M059J (cell line): ENCODE data around the gene NPFFR1. TPM values are rescaled to one million over a fixed set of nuclear protein-coding genes. Genes with fewer than 3 reads are reported as not detected.
"Not testable (repeated sequence)": the region's sequence is repeated elsewhere in the genome, so short reads cannot be mapped to it uniquely, and the experiment has no call there.

Source experiments
- DNase-seq: peaks from one replicate; pipeline ENCODE4 v3.0.0-alpha.2; 2012; ENCODE audit warnings: low read depth
- total RNA-seq: library from RNA; depleted of rRNA; stranded (reverse); fragments of >200 nt; shearing (Covaris generic); gene quantifications from 2 replicates; pipeline ENCODE4 v1.2.3, GENCODE V29; 2014

The NPFFR1 gene
- total RNA-seq, 1 experiment from 2014 or later, result not detected

DNA sequence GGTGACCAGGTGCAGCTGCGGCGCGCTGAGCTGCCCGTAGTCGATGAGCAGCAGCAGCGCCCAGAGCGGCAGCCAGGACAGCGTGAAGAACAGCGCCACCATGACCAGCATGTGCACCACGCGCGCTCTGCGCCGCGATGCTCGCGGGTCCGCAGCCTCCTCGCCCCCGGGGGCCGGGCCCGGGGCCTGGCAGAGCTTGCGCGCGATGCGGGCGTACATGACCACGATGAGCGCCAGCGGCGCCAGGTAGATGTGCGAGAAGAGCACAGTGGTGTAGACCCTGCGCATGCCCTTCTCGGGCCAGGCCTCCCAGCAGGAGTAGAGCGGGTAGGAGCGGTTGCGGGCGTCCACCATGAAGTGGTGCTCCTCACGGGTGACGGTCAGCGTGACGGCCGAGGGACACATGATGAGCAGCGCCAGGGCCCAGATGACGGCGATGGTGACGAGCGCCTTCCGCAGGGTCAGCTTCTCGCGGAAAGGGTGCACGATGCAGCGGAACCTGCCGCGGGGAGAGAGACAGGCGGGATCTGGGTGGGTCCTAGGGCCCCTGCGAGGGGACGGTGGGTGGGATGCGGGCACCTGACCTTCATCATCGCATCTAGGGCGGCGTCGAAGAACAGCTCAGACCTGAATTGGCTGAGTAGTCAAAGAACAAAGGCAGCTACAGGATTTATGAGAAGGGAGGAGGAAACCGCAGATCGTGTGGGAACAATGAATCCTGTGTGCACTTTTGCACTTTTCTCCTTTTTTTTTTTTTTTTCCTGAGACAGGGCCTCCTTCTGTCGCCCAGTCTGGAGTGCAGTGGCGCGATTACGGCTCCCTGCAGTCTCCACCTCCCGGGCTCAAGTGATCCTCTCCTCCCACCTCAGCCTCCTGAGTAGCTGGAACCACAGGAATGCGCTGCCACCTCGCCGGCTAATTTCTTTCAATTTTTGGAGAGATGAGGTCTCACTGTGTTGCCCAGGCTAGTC, 28.2 kb downstream of the NPFFR1 start:
- peak; percentile 35 for DNase-seq

GRCh38 chr10:70254778-70255328, 29.0 kb downstream of the NPFFR1 start:
- DNase-seq, result no peak

DNA sequence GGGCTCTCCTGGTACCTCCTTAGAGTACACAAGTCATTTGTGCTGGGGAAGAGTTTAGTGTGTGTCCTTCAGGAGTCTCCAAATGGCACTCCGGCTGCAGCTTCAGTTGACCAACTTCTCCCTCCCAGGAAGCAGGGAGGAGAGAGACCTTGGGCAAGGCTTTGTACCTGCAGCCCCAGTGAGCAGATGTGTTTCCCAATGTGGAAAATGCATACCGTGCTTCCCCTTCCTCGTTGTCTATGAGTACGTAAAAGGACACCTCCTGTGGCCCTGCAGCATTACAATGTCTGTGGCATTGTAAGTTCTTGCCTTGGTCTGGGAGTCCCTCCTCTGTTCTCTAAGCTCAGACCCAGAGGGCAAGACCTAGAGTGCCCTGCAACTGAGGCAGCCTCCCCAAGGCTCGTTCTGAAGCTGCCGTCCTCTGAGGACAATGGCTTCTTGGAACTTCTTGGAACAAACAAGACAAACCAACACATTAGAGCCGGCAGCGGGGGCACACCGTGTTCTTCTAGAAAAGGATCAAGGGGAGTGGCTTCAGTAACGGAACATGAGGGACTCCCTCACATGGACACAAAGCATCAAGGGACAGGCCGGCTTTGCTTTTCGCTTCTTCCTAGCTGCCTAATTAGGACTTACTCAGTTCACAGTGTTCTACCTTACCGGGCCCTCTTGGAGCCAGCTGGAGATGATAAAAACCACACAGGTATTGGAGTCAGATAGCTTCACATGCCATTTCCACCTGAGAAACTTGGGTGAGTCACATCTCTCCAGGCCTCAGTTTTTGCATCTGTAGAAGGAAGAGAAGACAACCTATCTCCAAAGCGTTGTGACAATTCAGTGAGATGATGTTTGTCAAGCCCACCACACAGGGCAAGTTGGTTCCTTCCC, 29.7 kb downstream of the NPFFR1 start:
- no peak for DNase-seq

DNA sequence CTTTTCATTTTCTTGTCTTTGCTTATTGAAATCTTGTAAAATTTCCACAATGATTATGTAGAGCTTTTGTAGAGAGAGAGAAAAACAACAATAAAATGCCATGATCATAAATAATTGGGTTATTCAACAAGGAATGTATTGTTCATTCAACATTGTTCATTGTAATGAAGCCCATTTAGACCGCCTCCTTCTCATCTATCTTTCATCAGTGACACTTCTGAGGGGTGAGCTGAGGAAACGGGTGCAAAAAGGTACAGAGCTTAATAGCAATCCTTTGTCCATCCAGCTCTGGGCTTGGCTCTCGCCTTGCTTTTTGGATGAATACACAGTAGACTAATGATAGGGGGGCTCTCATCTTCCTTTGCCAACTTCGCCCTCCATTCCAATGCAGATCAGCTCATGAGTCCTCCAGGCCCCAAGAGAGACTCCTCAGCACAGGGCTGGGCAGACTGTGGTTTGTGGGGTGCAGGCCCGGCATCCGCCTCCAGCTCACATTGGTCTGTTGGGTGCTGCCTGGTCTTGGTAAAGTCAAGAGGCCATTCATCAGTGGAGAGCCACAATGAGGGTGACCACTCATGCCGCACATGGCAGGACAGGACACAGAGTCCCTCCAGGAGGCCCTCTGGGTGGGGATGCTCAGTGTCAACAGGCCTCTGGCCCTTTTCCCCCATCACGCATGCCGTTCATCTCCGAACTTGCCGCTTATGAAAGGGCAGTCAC, 32.7 kb downstream of the NPFFR1 start:
- no peak for DNase-seq

- DNase-seq, result no peak
Observed at GRCh38 chr10:70247360-70247759, 36.4 kb downstream of the NPFFR1 start.

GRCh38 chr10:70241081-70241480, 42.7 kb downstream of the NPFFR1 start:
- no peak for DNase-seq

GRCh38 chr10:70239986-70240385, 43.8 kb downstream of the NPFFR1 start:
- not testable (repeated sequence) for DNase-seq

- not testable (repeated sequence) for DNase-seq
Observed at GRCh38 chr10:70239077-70239976, 44.5 kb downstream of the NPFFR1 start.

- DNase-seq, result not testable (repeated sequence)
Observed at GRCh38 chr10:70237958-70238536, 45.8 kb downstream of the NPFFR1 start.

DNA sequence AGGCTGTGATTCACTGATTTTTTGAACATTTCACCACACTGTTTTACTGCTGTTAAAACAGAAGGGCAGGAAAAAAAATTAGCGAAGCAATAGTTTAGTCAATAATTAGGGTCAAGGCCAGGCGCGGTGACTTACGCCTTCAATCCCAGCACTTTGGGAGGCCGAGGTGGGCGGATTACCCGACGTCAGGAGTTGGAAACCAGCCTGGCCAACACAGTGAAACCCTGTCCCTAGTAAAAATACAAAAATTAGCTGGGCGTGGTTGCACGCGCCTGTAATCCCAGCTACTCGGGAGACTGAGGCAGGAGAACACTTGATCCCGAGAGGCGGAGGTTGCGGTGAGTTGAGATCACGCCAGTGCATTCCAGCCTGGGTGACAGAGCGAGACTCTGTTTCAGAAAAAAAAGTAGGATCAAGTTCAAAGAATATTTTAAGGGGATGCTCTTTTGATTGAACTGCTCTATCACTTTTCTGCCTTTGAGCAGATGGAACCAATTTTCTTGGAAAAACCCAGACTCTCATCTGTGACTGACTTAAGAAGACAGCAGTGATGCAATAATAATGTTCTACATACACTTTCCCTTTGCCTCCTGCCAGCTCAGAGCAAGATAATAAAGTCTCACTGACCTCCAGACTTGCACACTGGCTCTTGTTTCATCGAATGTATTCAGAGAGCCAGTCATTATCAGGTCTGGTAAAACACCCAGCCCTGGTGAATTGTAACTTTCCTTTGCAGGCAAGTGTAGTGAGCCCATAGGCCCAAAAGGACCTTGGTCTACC, 48.9 kb downstream of the NPFFR1 start:
- DNase-seq, result no peak

GRCh38 chr10:70233939-70234300, 49.9 kb downstream of the NPFFR1 start:
- DNase-seq, result no peak

DNA sequence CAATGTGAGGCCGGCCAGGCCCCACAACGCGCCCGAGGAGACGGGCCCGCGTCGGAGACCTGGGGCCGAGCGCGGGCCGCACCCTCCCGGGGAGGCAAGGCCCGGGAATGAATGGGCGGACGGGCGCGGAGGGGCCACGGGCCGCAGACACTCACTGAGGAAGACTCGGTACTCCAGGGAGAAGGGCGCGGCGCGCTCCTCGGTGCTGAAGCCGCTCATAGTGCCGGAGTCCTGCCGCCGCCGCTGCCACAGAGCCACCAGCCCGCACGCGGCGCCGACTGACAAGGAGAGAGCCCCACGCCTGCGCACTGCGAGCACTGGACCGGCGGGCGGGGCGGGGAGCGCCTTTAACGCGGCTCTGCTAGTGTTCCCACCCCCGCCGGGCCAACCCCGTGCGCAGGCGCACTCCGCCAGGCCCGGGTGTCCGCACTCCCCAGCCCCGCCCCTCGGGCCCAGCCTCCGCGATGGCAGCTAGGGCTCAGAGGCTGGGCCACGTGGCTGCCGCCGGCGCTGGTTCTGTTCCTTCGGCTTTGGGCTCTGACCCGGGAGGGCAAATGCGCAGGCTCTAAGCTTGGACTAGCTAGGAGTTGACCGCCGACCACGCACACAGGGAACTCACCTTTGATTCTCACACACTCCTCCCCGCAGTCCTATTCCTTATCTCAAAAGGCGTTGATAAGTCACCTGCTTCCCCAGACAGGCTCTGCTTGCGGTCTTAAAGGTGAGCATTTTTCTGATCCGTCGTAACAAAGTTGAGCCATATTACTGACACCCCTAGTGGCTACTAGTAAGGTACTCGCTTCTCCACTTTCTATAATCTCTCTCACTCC, 50.5 kb downstream of the NPFFR1 start, which contains the start of gene PPA1:
TSS of gene PPA1 (minus strand) at position 321 of the 830 bp plus-strand sequence. CDS start at position 219, 102 bp downstream.
- DNase-seq, result peak; percentile 94

DNA sequence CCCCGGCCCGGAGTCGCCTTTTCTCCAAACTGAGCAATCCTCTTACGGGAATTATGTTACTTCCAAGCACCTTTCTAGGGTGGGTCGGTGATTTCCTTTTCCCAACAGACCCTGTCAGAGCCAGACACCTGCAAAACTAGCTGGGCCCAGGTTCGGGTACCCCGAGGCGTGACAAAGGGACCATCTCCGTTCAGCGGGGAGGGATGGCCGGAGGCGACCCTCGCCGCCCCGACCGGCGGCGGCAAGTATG, 51.0 kb downstream of the NPFFR1 start:
- no peak for DNase-seq

- peak; percentile 75 for DNase-seq
Observed at GRCh38 chr10:70232155-70232858, 51.5 kb downstream of the NPFFR1 start.

DNA sequence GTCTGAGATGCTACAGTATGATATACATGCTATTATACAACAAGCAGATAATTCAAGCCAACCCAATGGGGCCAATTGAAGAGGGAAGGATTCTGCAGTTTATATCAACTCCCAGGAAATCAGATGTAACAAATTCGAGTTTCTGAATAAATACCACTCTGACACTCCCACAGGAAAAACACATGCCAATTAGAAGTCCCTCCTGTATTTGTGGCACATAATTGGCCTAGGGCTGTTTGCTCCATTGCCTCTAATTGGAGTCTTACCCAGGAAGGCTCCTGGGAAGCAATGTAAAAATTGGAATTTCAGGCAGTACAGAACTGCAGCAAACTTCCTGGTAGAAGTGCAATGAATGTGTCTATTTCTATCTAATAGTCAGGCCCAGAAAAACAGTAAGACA, 55.3 kb downstream of the NPFFR1 start:
- no peak for DNase-seq

- no peak for DNase-seq
Observed at GRCh38 chr10:70227548-70228320, 56.1 kb downstream of the NPFFR1 start.

GRCh38 chr10:70223728-70224127, 60.1 kb downstream of the NPFFR1 start:
- DNase-seq, result no peak
